GM21367 (cell line): Measurements from ENCODE around the gene ADAM21.
A peak's percentile ranks its signal among the peaks of the same experiment; 100 is the strongest.
"Not testable (repeated sequence)": the region's sequence is repeated elsewhere in the genome, so short reads cannot be mapped to it uniquely, and the experiment has no call there.

Experiments used
- ATAC-seq: cut with Tn5 transposase; IDR thresholded peaks from one replicate; pipeline ENCODE4 v1.9.1; 2021; ENCODE audit not compliant: unreplicated experiment

The ADAM21 gene

GRCh38 chr14:70451874-70452273, at the start of gene ADAM21:
ADAM21 (plus strand) TSS chr14:70452174; CDS start chr14:70457500, 5,326 bp downstream.
- ATAC-seq, result no peak

- ATAC-seq, result not testable (repeated sequence)
Observed at GRCh38 chr14:70403335-70403734, 48.6 kb upstream of the ADAM21 start.

DNA sequence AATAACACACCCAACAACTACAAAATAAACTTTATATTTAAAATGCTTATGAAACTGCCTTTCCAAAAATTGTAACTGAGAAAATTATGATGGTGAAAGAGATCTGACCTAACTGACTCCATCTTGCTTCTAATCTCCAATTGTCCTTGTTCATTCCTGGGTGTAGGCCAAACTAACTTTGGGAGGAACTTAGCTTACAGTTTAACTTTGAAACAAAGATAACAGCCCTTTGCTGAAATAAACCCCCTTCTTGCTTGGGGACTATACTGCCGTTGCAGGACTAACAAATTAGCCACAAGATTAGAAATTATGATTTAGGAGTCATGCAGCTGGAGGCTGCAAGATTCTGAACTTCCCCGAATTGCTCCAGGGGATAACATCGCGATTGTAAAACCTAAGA, 45.8 kb upstream of the ADAM21 start:
- ATAC-seq, result not testable (repeated sequence)

GRCh38 chr14:70407621-70408020, 44.4 kb upstream of the ADAM21 start:
- ATAC-seq, result no peak

DNA sequence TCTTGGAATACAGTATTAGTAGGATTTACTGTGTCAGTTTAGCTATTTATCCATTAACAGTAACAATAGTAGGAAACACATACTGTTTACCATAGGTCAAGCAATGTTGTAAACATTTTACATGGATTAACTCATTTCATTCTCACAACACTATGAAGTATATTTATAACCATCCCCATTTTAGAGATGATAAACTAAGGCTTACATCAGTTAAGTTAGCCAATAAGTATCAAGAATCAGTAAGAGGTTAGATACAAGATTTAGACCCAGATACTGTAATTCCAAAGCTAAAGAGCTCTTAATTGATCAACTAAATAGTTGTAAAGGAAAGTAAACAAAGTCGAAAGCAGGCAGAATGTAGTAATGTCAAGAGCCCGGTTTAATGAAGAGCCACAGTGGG, 36.2 kb upstream of the ADAM21 start:
- no peak for ATAC-seq

DNA sequence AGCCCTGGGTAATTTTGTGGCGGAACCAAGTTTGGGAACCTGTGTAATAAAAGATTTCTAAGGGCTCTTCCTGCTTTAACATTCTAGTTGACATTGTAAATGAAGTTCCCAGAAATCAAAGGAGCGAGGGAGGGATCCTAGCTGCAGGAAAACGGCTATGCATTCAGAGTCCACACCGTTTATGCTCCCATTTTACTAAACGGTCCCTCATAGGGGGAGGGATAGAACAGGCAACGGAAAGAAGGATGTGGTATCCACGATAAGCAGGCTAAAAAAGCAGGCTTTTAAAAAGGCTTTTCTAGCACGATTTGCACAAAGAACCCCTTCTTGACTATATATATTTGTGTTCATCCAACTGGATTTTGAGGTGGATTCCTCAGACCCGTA, 35.6 kb upstream of the ADAM21 start:
- ATAC-seq, result no peak

GRCh38 chr14:70416725-70417349, 35.1 kb upstream of the ADAM21 start, which contains the start of gene SYNJ2BP:
SYNJ2BP (minus strand) TSS chr14:70417090; CDS start chr14:70416963, 127 bp downstream.
- peak; percentile 55 for ATAC-seq

GRCh38 chr14:70419270-70419931, 32.6 kb upstream of the ADAM21 start:
- ATAC-seq, result not testable (repeated sequence)

DNA sequence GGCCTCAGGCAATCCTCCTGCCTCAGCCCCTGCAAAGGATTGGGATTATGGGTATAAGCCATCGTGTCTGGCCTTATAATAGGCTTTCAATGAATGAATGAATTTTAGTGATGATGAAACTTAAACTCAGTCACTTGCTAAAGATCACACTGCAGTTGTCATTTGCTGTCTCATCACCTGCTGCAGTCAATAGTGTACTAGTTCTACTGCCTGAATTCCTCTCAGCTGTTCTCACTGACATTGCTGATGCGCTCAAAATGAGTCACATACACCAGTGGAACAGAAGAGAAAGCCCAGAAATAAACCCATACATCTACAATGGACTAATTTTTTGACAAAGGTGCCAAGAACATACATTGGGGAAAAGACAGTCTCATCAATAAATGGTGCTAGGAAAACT, 29.4 kb upstream of the ADAM21 start:
- ATAC-seq, result no peak

DNA sequence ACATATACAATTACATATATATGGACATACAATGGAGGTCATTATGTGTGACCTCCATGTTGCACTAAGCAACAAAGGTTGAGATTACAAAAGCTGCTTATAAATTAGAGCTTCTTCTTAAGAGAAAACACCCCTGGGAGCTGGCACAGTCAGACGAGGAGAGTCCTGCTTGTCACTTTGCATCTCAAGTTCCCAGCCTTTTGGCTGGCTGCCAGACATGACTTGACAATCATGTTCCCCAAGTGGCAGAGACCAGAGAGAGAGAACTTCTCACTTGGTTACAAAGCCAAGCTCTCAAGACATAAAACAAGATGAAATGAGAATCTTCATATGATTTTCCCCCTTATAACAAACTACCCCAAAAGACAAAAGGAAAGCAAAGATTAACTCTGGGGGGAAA, 26.6 kb upstream of the ADAM21 start:
- ATAC-seq, result no peak

GRCh38 chr14:70426555-70426954, 25.4 kb upstream of the ADAM21 start:
- ATAC-seq, result not testable (repeated sequence)

DNA sequence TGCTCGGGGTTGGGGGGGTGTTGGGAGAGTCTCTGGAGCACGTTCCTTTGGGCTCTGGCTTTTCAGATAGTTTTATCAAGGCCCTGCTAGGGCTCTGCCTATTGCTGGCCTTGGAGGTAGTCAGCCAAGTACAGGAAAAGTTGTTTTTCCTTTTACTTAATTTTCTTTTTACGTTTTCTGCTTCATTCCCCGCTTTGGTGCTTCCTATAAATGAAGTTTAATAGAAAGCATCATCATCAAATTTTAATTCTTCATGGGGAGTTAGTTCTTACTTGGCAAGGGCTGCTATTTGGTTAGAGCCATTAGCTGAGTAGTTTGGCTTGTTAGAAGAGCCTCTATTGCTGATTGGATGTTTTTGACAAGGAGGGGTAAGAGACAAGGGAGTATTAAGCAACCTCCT, 15.1 kb upstream of the ADAM21 start:
- ATAC-seq, result no peak

DNA sequence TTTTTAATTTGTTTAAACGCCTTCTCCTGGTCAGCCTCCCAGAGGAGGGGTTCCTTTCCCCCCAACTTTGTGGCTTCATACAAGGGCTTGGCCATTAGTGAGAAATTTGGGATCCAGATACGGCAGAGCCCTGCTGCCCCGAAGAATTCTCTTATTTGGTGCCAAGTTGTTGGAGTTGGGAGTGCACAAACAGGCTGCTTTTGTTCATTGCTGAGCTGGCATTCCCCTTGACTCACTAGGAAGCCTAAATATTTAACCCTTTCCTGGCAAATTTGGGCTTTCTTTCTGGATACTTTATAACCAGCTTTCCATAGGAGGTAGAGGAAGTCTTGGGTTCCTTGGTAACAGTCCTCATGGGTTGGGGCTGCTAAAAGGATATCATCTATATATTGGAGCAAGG, 10.3 kb upstream of the ADAM21 start:
- ATAC-seq, result no peak

- ATAC-seq, result no peak
Observed at GRCh38 chr14:70442750-70443149, 9.2 kb upstream of the ADAM21 start.

DNA sequence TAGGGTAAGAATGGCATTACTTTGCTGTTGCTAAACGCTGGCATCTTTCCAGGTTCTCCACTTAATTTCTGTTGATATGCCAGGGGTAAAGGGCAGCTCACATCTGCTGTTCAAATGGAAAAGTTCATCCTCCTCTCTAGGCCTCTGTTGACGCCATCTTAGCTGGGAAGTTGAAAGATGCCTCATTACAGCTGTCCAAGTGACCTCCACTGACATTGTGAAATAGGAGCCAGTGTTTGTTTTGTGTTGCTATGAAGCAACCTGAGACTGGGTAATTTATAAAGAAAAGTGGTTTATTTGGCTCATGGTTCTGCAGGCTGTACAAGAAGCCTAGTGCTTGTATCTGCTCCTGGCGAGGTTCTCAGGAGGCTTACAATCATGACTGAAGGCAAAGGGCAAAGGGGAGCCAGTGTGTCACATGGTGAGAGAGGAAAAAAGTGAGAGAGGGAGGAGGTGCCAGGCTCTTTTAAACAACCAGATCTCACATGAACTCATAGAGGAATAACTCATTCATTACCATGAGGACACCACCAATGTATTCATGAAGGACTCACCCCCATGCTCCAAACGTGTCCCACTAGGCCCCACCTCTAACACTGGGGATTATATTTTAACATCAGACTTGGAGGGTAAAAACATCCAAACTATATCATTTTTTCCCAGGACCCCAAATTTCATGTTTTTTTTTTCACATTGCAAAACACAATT, 3.2 kb upstream of the ADAM21 start:
- ATAC-seq, result no peak

GRCh38 chr14:70454731-70455130, 2.8 kb downstream of the ADAM21 start:
- no peak for ATAC-seq

- no peak for ATAC-seq
Observed at GRCh38 chr14:70468731-70469130, 16.8 kb downstream of the ADAM21 start.

DNA sequence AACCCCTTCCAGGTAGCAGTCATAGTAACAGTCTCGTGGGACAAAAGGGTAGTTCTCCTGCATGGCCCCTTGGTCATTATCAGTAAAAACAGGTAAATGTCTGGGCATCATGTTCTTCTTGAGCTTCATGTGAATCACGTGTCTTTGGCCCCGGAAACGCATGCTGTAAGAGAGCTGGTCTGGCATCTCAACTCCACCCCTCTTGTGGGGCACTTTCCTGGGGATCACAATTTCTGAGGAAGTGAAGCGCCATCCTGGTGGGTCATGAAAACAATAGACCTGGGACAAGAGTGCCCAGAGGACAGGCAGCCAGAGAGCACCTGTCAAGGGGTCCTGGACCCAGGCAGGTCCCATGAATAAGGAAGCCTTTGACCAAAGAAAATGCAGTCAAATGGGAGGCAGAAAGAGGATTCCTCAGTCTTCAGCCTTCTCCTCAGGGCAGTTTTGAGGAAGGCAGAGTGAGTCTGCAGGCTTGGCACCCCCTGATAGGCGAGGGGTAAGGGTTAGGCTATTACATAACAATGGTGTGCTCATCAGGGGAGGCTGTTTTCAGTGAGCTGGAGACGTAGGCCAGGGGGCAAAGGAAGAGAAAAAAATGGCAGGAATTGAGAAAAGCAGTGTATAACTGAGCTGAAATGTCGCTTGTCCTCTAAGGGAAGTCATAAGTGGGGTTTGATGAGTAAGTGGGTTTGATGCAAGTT, 19.0 kb downstream of the ADAM21 start:
- ATAC-seq, result not testable (repeated sequence)

- ATAC-seq, result no peak
Observed at GRCh38 chr14:70472253-70473159, 20.5 kb downstream of the ADAM21 start.

DNA sequence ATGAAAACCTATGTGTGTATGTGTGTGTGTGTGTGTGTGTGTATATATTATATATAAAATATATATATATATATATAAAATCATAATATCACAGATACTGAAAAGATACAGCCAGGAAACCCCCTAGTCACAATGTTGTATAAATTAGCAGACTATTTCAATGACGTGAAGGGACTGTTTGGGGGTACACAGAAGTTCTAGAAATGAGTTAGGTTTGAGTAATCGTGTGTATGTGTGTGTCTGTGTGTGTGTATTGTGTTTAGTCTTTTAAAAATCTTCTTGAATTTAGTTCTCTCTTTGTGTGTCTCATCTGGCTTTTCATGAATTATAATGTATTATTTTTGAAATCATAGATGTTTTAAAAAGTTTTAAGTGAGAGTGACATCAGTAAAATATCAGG, 21.9 kb downstream of the ADAM21 start:
- ATAC-seq, result no peak
